Neural cell (in vitro differentiated cells): ENCODE data around the gene PHIP. TPM values are rescaled to one million over a fixed set of nuclear protein-coding genes. Genes with fewer than 3 reads are reported as not detected.

ENCODE experiments used
- H2AFZ ChIP-seq: fragments of 200-600, 300-800 bp; sonication (generic), shearing (Covaris generic); 2 replicates; pipeline ENCODE4 v1.6.0; 2014; ENCODE audit warnings: low read depth, mild to moderate bottlenecking, antibody characterized with exemption, low read length, moderate library complexity
- H3F3A ChIP-seq: fragments of 200-600 bp; shearing (Covaris generic); 2 replicates; pipeline ENCODE4 v1.6.1; 2016; ENCODE audit warnings: mild to moderate bottlenecking, moderate library complexity, mixed read lengths, antibody characterized with exemption, low read length; ENCODE audit not compliant: insufficient read depth, poor library complexity, severe bottlenecking
- H3K27ac ChIP-seq: fragments of 200-600, 300-800 bp; sonication (generic), shearing (Covaris generic); 2 replicates; pipeline ENCODE4 v1.5.1; 2014; ENCODE audit warnings: mild to moderate bottlenecking, low read length, moderate library complexity
- H3K27me3 ChIP-seq: fragments of 300-800, 200-600 bp; sonication (generic), shearing (Covaris generic); 2 replicates; pipeline ENCODE4 v1.6.0; 2014; ENCODE audit warnings: mild to moderate bottlenecking, low read depth, low read length, moderate library complexity; ENCODE audit not compliant: insufficient read depth
- H3K36me3 ChIP-seq: fragments of 300-800, 200-600 bp; sonication (generic), shearing (Covaris generic); 2 replicates; pipeline ENCODE4 v1.5.1; 2014; ENCODE audit warnings: mild to moderate bottlenecking, antibody characterized with exemption, low read length, moderate library complexity; ENCODE audit not compliant: insufficient read depth
- H3K4me2 ChIP-seq: fragments of 300-800, 200-600 bp; sonication (generic), shearing (Covaris generic); 2 replicates; pipeline ENCODE4 v1.6.0; 2014; ENCODE audit warnings: mild to moderate bottlenecking, low read length
- H3K4me3 ChIP-seq: fragments of 300-800, 200-600 bp; sonication (generic), shearing (Covaris generic); 2 replicates; pipeline ENCODE4 v1.5.1; 2014; ENCODE audit warnings: mild to moderate bottlenecking, low read length, moderate library complexity
- H3K79me2 ChIP-seq: fragments of 200-600 bp; shearing (Covaris generic); replicated peaks from 2 replicates; pipeline ENCODE4 v1.6.0; 2014; ENCODE audit warnings: mild to moderate bottlenecking, low read length, moderate library complexity; ENCODE audit not compliant: insufficient read depth
- H3K9ac ChIP-seq: fragments of 300-800, 200-600 bp; sonication (generic), shearing (Covaris generic); 2 replicates; pipeline ENCODE4 v1.6.1; 2016; ENCODE audit warnings: mild to moderate bottlenecking, low read length, mixed read lengths
- H3K9me2 ChIP-seq: fragments of 200-600 bp; shearing (Covaris generic); 2 replicates; pipeline ENCODE4 v1.6.1; 2016; ENCODE audit warnings: mild to moderate bottlenecking, low read length, mixed read lengths; ENCODE audit not compliant: insufficient read depth
- H3K9me3 ChIP-seq: fragments of 200-600, 300-800 bp; sonication (generic), shearing (Covaris generic); 2 replicates; pipeline ENCODE4 v1.6.1; 2016; ENCODE audit warnings: mild to moderate bottlenecking, mixed run types, low read length, moderate library complexity, mixed read lengths
- H4K20me1 ChIP-seq: fragments of 200-600 bp; shearing (Covaris generic); 2 replicates; pipeline ENCODE4 v1.6.1; 2016; ENCODE audit warnings: mild to moderate bottlenecking, mixed run types; ENCODE audit not compliant: insufficient read depth
- EP300 ChIP-seq: fragments of 450-650 bp; conservative IDR thresholded peaks from 2 replicates; pipeline ENCODE4 v1.6.1; 2014; ENCODE audit warnings: antibody characterized with exemption, mild to moderate bottlenecking, moderate library complexity; ENCODE audit not compliant: poor library complexity, severe bottlenecking
- EZH2 ChIP-seq: fragments of 200-600, 300-800 bp; shearing (Covaris generic), sonication (generic); IDR thresholded peaks from 2 replicates; pipeline ENCODE4 v1.6.1; 2014; ENCODE audit warnings: antibody characterized with exemption, low read length, borderline replicate concordance, mild to moderate bottlenecking; ENCODE audit not compliant: insufficient read depth, poor library complexity, severe bottlenecking
- MXI1 ChIP-seq: fragments of 450-650 bp; conservative IDR thresholded peaks from 2 replicates; pipeline ENCODE4 v1.6.1; 2014; ENCODE audit warnings: antibody characterized with exemption, mild to moderate bottlenecking; ENCODE audit not compliant: poor library complexity, severe bottlenecking
- POLR2AphosphoS5 ChIP-seq: IDR thresholded peaks from 2 replicates; pipeline ENCODE4 v1.6.1; 2012
- RAD21 ChIP-seq: fragments of 450-650 bp; conservative IDR thresholded peaks from 2 replicates; pipeline ENCODE4 v1.6.1; 2014; ENCODE audit warnings: antibody characterized with exemption, mild to moderate bottlenecking, moderate library complexity
- REST ChIP-seq: IDR thresholded peaks from 2 replicates; pipeline ENCODE4 v1.6.1; 2012; ENCODE audit warnings: borderline replicate concordance
- SMC3 ChIP-seq: fragments of 450-650 bp; conservative IDR thresholded peaks from 2 replicates; pipeline ENCODE4 v1.6.1; 2014; ENCODE audit warnings: antibody characterized with exemption, mild to moderate bottlenecking, moderate library complexity; ENCODE audit not compliant: poor library complexity
- TAF1 ChIP-seq: IDR thresholded peaks from 2 replicates; pipeline ENCODE4 v1.6.1; 2012; ENCODE audit warnings: low read depth
- polyA plus RNA-seq: library from polyadenylated mRNA; depleted of rRNA; stranded (reverse); fragments of >200 nt; gene quantifications from 2 replicates; pipeline ENCODE4 v1.2.3, GENCODE V29; 2014
- TF ChIP-seq, protein P1 (sequence below): fragments of 450-650 bp; IDR thresholded peaks from 2 replicates; pipeline ENCODE4 v1.5.1; 2014; ENCODE audit warnings: antibody characterized with exemption, mild to moderate bottlenecking, moderate library complexity; ENCODE audit not compliant: poor library complexity, severe bottlenecking

Gene PHIP
- polyA plus RNA-seq, 1 donor from 2014 or later = 50.8 TPM

DNA sequence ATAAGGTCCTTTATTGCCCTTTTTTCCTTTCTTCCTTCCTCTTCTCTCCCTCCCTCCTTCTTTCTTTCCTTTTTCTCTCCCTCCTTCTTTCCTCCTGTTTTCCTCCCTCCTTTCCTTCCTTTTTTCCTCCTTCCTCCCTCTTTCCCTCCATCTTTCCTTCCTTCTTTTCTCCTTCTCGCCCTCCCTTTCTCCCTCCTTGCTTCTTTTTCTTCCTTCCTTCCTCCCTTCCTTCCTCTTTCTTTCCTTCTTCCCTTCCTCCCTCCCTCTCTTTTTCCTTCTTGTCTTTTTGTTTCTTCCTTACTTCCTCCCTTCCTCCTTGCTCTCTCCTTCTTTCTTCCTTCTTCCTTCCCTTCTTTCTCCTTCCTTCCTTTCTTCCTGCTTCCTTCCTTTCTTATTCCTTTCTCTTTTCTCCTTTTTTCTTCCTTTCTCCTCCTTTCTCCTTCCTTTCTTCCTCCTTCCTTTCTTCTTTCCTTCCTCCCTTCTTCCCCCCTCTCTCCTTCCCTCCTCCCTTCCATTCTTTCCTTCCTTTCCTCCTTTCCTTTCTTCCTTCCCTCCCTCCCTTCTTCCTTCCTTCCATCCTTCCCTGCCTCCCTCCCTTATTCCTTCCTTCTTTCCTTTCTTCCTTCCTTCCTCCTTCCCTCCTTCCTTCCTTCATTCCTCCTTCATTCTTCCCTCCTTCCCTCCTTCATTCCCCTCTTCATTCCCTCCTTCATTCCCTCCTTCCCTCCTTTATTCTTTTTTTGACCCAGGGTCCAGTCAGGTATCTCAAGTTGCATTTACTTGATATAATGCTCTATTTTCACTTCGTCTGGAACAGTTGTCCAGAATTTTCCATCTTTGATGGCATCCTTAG lies 11.7 kb upstream of the PHIP start:
- no peak overlapping the region for H3K4me2 ChIP-seq
- H3K9ac ChIP-seq = no peak overlapping the region
- H3K27me3 ChIP-seq = no peaks in the 10 kb centered on the region
- H2AFZ ChIP-seq = no peak overlapping the region
- no peak overlapping the region for H3K27ac ChIP-seq
- H3F3A ChIP-seq = no peaks in the 10 kb centered on the region
- no peaks in the 10 kb centered on the region for H4K20me1 ChIP-seq
- H3K79me2 ChIP-seq = no peaks in the 10 kb centered on the region
- no peaks in the 10 kb centered on the region for H3K9me2 ChIP-seq
- no peaks in the 10 kb centered on the region for H3K9me3 ChIP-seq
- TF ChIP-seq TAF1 (no peak), POLR2AphosphoS5 (no peak), EP300 (no peak), RAD21 (no peak), REST (no peak), EZH2 (no peak), SMC3 (no peak), MXI1 (no peak)
- TF ChIP-seq, protein P1, sequence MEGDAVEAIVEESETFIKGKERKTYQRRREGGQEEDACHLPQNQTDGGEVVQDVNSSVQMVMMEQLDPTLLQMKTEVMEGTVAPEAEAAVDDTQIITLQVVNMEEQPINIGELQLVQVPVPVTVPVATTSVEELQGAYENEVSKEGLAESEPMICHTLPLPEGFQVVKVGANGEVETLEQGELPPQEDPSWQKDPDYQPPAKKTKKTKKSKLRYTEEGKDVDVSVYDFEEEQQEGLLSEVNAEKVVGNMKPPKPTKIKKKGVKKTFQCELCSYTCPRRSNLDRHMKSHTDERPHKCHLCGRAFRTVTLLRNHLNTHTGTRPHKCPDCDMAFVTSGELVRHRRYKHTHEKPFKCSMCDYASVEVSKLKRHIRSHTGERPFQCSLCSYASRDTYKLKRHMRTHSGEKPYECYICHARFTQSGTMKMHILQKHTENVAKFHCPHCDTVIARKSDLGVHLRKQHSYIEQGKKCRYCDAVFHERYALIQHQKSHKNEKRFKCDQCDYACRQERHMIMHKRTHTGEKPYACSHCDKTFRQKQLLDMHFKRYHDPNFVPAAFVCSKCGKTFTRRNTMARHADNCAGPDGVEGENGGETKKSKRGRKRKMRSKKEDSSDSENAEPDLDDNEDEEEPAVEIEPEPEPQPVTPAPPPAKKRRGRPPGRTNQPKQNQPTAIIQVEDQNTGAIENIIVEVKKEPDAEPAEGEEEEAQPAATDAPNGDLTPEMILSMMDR = no peak
- H3K36me3 ChIP-seq = no peaks in the 10 kb centered on the region
- no peak overlapping the region for H3K4me3 ChIP-seq

DNA sequence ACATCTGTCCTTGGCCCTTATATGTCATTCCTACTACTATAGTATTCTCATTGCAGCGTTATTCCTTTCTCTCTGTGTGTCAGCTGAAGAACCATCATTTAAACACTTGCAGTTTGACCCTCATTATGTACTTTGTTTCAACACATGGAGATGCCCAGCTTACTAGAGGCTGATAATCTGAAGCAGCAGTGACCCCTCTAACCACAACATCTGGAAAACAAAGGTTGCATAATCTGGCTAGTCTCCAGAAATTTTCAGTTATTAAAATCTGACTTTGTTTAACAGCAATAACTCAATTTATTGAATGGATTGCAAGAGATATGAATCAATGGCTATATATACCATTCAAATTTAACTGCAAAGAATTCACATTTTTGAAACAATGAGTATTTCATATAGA lies 6.6 kb upstream of the PHIP start:
- no peaks in the 10 kb centered on the region for H3K9me3 ChIP-seq
- H3K9me2 ChIP-seq = no peaks in the 10 kb centered on the region
- peaks cover 15% of the 10 kb centered on the region for H3K79me2 ChIP-seq
- H3K4me3 ChIP-seq = no peak overlapping the region
- TF ChIP-seq RAD21 = no peak
- no peak for TF ChIP-seq TAF1
- TF ChIP-seq POLR2AphosphoS5 = no peak
- TF ChIP-seq EZH2 = no peak
- no peak for TF ChIP-seq EP300
- no peak for TF ChIP-seq MXI1
- TF ChIP-seq REST = no peak
- TF ChIP-seq SMC3 = no peak
- TF ChIP-seq, protein P1 = no peak
- no peak overlapping the region for H3K9ac ChIP-seq
- no peaks in the 10 kb centered on the region for H4K20me1 ChIP-seq
- no peak overlapping the region for H3K4me2 ChIP-seq
- no peaks in the 10 kb centered on the region for H3K27me3 ChIP-seq
- H3F3A ChIP-seq = peaks cover 3% of the 10 kb centered on the region
- no peaks in the 10 kb centered on the region for H3K36me3 ChIP-seq
- H2AFZ ChIP-seq = no peak overlapping the region
- H3K27ac ChIP-seq = no peak overlapping the region
